ENCODE data around the gene ZNF575.

DNA sequence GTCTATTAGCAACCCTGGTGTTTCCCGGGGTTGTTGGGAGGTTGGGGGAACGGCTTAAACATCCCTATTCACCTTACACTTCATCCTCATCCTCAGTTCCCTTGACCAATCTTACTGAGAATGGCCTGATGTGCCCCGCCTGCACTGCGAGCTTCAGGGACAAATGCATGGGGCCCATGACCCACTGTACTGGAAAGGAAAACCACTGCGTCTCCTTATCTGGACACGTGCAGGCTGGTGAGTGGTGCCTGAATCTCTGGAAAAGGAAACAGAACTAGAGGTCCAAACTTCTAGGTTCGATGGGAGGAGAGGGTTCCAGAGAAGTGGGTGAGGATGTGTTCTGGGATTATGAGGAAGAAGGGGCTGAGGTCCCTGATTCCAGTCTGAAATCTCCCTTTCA, 48.5 kb downstream of the ZNF575 start:
- TF ChIP-seq, protein P1, sequence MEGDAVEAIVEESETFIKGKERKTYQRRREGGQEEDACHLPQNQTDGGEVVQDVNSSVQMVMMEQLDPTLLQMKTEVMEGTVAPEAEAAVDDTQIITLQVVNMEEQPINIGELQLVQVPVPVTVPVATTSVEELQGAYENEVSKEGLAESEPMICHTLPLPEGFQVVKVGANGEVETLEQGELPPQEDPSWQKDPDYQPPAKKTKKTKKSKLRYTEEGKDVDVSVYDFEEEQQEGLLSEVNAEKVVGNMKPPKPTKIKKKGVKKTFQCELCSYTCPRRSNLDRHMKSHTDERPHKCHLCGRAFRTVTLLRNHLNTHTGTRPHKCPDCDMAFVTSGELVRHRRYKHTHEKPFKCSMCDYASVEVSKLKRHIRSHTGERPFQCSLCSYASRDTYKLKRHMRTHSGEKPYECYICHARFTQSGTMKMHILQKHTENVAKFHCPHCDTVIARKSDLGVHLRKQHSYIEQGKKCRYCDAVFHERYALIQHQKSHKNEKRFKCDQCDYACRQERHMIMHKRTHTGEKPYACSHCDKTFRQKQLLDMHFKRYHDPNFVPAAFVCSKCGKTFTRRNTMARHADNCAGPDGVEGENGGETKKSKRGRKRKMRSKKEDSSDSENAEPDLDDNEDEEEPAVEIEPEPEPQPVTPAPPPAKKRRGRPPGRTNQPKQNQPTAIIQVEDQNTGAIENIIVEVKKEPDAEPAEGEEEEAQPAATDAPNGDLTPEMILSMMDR (conservative IDR thresholded peaks at IDR 0.05; ENCODE audit: low read length) = no peak
- no peak for TF ChIP-seq EZH2phosphoT487 (IDR thresholded peaks at IDR 0.05; ENCODE audit: borderline replicate concordance)
